ENCODE results near the gene BMPR1A. TPM values are rescaled to one million over a fixed set of nuclear protein-coding genes. Genes with fewer than 3 reads are reported as not detected.

The BMPR1A gene
- total and polyA plus RNA-seq, 10 of the 15 experiments (the other 5 are each of a cell fraction or from before 2014, with no cell fraction given): 2.3 to 22.7 (median 13.1) TPM

DNA sequence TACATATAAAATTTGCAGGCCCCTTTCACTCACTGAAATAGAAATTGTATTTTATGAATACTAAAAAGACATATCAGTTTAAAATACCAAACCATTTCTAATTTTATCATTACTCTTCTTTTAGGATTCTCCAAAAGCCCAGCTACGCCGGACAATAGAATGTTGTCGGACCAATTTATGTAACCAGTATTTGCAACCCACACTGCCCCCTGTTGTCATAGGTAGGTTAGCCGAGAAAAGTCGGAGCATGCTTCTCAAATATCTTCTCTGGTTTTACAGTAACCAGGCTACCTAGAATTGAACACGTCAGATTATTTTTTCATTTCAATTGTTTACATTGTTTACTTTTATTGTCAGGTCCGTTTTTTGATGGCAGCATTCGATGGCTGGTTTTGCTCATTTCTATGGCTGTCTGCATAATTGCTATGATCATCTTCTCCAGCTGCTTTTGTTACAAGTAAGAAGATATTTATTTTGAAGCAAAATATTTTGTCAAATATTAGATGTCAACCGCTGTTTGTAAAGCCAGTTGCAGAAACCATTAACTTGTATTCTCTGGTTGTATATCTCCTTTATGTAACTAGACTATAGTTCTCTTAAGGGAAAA, 143.4 kb downstream of the BMPR1A start:
- FAIRE-seq: peak; percentile 83
- no peak for DNase-seq (ENCODE audit: low read depth, low spot score)
- Histone ChIP-seq H2AFZ (ENCODE audit: control insufficient read depth, low read depth, low read length) (no peak overlapping the region), H3K27ac (ENCODE audit: control insufficient read depth, insufficient read depth) (no peak overlapping the region), H3K36me3 (ENCODE audit: control insufficient read depth in 2 of 2, insufficient read depth in 2 of 2, low read length in 1 of 2) (peaks cover 4 to 5% of the 10 kb centered on the region in 2 experiments; a peak in 3 of 4 replicates), H3K4me1 (ENCODE audit: control insufficient read depth, insufficient read depth, low read length) (no peaks in the 10 kb centered on the region), H3K27me3 (replicated peaks in 1 of 2; ENCODE audit: control insufficient read depth in 2 of 2, insufficient read depth in 2 of 2, low read length in 1 of 2) (no peaks in the 10 kb centered on the region), H3K79me2 (ENCODE audit: control insufficient read depth, insufficient read depth, low read length) (no peaks in the 10 kb centered on the region), H3K9me3 (replicated peaks; ENCODE audit: control insufficient read depth, insufficient read depth, low read length) (no peaks in the 10 kb centered on the region), H3K4me2 (ENCODE audit: control insufficient read depth, insufficient read depth) (no peak overlapping the region), H4K20me1 (ENCODE audit: control insufficient read depth, insufficient read depth) (no peaks in the 10 kb centered on the region), H3K4me3 (no peak overlapping the region), H3K9ac (ENCODE audit: control insufficient read depth, insufficient read depth, low read length) (no peak overlapping the region)
- RAD21 ChIA-PET (ENCODE audit: unreplicated experiment): interaction anchor here (1.2 to 3.5 kb wide), 6 partner anchors 147 to 211 kb away, joined by 3 to 16 read pairs (median 8); no protein-coding TSS in a partner anchor
- in situ Hi-C loops (cut with MboI) (loop anchor here (5.0 kb wide), 1 partner anchor 197 kb away; no protein-coding TSS in a partner anchor), intact Hi-C loops (cut with micrococcal nuclease; ENCODE audit: unreplicated experiment) (loop anchor here (1.0 kb wide), 3 partner anchors 188 to 211 kb away; no protein-coding TSS in a partner anchor)
- POLR2A ChIA-PET: no interaction called here
- CTCF ChIA-PET: interaction anchor here (0.7 to 5.9 kb wide), 28 partner anchors 10 to 315 kb away, joined by 3 to 86 read pairs (median 4); partner anchors contain the start of gene BMPR1A
- SMC1A ChIA-PET (ENCODE audit: uncharacterized antibody, unreplicated experiment): interaction anchor here (0.7 to 3.9 kb wide), 17 partner anchors 10 to 1698 kb away, joined by 3 to 19 read pairs (median 4); no protein-coding TSS in a partner anchor
- peak; percentile 79 for ATAC-seq
- no TSS peak for BruUV-seq (replicated peaks)
- WGBS (ENCODE audit: insufficient coverage, insufficient replicate concordance, low lambda C conversion rate, missing lambda C conversion rate): 51% methylated on average over 9 of the region's 9 CpGs
- TF ChIP-seq MTA2 (IDR thresholded peaks at IDR 0.05; ENCODE audit: low read depth): no peak
- no peak for TF ChIP-seq NFYA (IDR thresholded peaks at IDR 0.05; ENCODE audit: borderline replicate concordance, low read depth, low read length)
- TF ChIP-seq TCF12 (IDR thresholded peaks at IDR 0.05; ENCODE audit: low read depth, low read length): no peak
- TF ChIP-seq SUZ12 (IDR thresholded peaks at IDR 0.05; ENCODE audit: unreplicated experiment): no peak
- TF ChIP-seq STAT1 (conservative IDR thresholded peaks at IDR 0.05): no peak
- TF ChIP-seq ESRRA (IDR thresholded peaks at IDR 0.05; ENCODE audit: low read length): no peak
- TF ChIP-seq, protein P1, sequence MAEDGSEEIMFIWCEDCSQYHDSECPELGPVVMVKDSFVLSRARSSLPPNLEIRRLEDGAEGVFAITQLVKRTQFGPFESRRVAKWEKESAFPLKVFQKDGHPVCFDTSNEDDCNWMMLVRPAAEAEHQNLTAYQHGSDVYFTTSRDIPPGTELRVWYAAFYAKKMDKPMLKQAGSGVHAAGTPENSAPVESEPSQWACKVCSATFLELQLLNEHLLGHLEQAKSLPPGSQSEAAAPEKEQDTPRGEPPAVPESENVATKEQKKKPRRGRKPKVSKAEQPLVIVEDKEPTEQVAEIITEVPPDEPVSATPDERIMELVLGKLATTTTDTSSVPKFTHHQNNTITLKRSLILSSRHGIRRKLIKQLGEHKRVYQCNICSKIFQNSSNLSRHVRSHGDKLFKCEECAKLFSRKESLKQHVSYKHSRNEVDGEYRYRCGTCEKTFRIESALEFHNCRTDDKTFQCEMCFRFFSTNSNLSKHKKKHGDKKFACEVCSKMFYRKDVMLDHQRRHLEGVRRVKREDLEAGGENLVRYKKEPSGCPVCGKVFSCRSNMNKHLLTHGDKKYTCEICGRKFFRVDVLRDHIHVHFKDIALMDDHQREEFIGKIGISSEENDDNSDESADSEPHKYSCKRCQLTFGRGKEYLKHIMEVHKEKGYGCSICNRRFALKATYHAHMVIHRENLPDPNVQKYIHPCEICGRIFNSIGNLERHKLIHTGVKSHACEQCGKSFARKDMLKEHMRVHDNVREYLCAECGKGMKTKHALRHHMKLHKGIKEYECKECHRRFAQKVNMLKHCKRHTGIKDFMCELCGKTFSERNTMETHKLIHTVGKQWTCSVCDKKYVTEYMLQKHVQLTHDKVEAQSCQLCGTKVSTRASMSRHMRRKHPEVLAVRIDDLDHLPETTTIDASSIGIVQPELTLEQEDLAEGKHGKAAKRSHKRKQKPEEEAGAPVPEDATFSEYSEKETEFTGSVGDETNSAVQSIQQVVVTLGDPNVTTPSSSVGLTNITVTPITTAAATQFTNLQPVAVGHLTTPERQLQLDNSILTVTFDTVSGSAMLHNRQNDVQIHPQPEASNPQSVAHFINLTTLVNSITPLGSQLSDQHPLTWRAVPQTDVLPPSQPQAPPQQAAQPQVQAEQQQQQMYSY (CRISPR knock-in tag; IDR thresholded peaks at IDR 0.05): no peak
- 0 out of 2 replicates have a peak, but pooled peaks have one; percentile 8 for TF ChIP-seq RAD51 (IDR thresholded peaks at IDR 0.05)
- TF ChIP-seq TBL1XR1 (IDR thresholded peaks at IDR 0.05; ENCODE audit: low read depth, low read length): no peak
- TF ChIP-seq, protein P2, sequence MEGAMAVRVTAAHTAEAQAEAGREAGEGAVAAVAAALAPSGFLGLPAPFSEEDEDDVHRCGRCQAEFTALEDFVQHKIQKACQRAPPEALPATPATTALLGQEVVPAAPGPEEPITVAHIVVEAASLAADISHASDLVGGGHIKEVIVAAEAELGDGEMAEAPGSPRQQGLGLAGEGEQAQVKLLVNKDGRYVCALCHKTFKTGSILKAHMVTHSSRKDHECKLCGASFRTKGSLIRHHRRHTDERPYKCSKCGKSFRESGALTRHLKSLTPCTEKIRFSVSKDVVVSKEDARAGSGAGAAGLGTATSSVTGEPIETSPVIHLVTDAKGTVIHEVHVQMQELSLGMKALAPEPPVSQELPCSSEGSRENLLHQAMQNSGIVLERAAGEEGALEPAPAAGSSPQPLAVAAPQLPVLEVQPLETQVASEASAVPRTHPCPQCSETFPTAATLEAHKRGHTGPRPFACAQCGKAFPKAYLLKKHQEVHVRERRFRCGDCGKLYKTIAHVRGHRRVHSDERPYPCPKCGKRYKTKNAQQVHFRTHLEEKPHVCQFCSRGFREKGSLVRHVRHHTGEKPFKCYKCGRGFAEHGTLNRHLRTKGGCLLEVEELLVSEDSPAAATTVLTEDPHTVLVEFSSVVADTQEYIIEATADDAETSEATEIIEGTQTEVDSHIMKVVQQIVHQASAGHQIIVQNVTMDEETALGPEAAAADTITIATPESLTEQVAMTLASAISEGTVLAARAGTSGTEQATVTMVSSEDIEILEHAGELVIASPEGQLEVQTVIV (IDR thresholded peaks at IDR 0.05; ENCODE audit: borderline replicate concordance, partially characterized antibody): no peak
- TF ChIP-seq, protein P3, sequence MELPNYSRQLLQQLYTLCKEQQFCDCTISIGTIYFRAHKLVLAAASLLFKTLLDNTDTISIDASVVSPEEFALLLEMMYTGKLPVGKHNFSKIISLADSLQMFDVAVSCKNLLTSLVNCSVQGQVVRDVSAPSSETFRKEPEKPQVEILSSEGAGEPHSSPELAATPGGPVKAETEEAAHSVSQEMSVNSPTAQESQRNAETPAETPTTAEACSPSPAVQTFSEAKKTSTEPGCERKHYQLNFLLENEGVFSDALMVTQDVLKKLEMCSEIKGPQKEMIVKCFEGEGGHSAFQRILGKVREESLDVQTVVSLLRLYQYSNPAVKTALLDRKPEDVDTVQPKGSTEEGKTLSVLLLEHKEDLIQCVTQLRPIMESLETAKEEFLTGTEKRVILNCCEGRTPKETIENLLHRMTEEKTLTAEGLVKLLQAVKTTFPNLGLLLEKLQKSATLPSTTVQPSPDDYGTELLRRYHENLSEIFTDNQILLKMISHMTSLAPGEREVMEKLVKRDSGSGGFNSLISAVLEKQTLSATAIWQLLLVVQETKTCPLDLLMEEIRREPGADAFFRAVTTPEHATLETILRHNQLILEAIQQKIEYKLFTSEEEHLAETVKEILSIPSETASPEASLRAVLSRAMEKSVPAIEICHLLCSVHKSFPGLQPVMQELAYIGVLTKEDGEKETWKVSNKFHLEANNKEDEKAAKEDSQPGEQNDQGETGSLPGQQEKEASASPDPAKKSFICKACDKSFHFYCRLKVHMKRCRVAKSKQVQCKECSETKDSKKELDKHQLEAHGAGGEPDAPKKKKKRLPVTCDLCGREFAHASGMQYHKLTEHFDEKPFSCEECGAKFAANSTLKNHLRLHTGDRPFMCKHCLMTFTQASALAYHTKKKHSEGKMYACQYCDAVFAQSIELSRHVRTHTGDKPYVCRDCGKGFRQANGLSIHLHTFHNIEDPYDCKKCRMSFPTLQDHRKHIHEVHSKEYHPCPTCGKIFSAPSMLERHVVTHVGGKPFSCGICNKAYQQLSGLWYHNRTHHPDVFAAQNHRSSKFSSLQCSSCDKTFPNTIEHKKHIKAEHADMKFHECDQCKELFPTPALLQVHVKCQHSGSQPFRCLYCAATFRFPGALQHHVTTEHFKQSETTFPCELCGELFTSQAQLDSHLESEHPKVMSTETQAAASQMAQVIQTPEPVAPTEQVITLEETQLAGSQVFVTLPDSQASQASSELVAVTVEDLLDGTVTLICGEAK (IDR thresholded peaks at IDR 0.05; ENCODE audit: borderline replicate concordance): no peak
- no peak for TF ChIP-seq CHD4 (IDR thresholded peaks at IDR 0.05)

Measured in GM12878 (cell line).